ENCODE measurements around the gene PLET1. TPM values are rescaled to one million over a fixed set of nuclear protein-coding genes. Genes with fewer than 3 reads are reported as not detected.

The PLET1 gene
- total RNA-seq, 1 experiment from 2014 or later = not detected

DNA sequence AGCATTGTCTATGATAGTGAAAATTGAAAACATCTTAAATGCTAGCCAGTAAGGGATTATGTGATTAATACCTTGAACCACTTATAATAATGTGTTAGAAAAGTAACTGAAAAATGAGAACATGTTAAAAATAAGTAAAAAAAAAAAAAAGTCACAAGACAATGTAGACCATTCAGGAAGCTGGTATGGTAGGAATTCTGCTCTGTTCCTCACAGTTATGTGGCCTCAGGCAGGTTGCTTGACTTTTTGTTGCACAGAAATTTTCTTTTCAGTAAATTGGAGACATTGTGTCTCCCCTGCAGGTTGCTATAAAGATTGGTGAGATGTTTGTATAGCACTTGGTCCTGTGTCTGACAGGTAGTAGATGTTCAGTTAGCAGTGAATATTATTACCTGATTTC lies 17.3 kb upstream of the PLET1 start:
- Mint-ChIP-seq H3K4me3 (no peak overlapping the region), H3K27ac (no peak overlapping the region), H3K9me3 (no peaks in the 10 kb centered on the region), H3K4me1 (peaks cover 16 to 25% of the 10 kb centered on the region in 2 experiments), H3K27me3 (ENCODE audit: low read depth) (peaks cover 1% of the 10 kb centered on the region), H3K36me3 (ENCODE audit: insufficient read depth in 1 of 3, low read depth in 3 of 3) (no peaks in the 10 kb centered on the region)
- Histone ChIP-seq H3K27me3 (ENCODE audit: insufficient read depth, low read length) (no peaks in the 10 kb centered on the region), H2BK12ac (ENCODE audit: insufficient read length, low read depth, low read length) (no peak overlapping the region), H3K27ac (ENCODE audit: insufficient read length, low read depth, low read length) (no peak overlapping the region), H3K9ac (ENCODE audit: extremely low read depth, insufficient read length, low read length) (no peak overlapping the region), H2BK15ac (ENCODE audit: low read depth, low read length) (no peak overlapping the region), H3K79me2 (ENCODE audit: insufficient read depth, low read length) (no peaks in the 10 kb centered on the region), H3K4me1 (ENCODE audit: insufficient read depth, low read length) (no peaks in the 10 kb centered on the region; the same call in 1 of the 2 replicates), H3K14ac (ENCODE audit: insufficient read depth, low read length) (no peak overlapping the region), H2BK20ac (ENCODE audit: low read depth, low read length, poor library complexity, severe bottlenecking) (no peak overlapping the region), H2AK5ac (ENCODE audit: insufficient read length, low read length) (no peak overlapping the region), H3K4me2 (ENCODE audit: insufficient read depth, insufficient read length, low read length) (no peak overlapping the region), H3K79me1 (ENCODE audit: insufficient read depth, low read depth, low read length, poor library complexity, severe bottlenecking) (no peaks in the 10 kb centered on the region), H3K9me3 (ENCODE audit: control insufficient read depth, low read depth, low read length) (no peaks in the 10 kb centered on the region), H3K4ac (ENCODE audit: low read depth, low read length) (no peak overlapping the region), H4K5ac (ENCODE audit: insufficient read length, low read depth, low read length) (no peak overlapping the region), H3K56ac (ENCODE audit: insufficient read length, low read depth, low read length) (no peak overlapping the region), H4K91ac (ENCODE audit: insufficient read length, low read depth, low read length) (no peak overlapping the region), H3K23ac (ENCODE audit: insufficient read length, low read depth, low read length) (no peak overlapping the region), H2BK5ac (ENCODE audit: insufficient read length, low read length) (no peak overlapping the region), H3T11ph (ENCODE audit: low read length) (no peak overlapping the region), H4K8ac (replicated peaks; ENCODE audit: insufficient read length, low read depth, low read length) (no peak overlapping the region), H4K20me1 (ENCODE audit: control insufficient read depth, insufficient read depth, insufficient read length) (no peaks in the 10 kb centered on the region), H2AFZ (ENCODE audit: low read length) (no peak overlapping the region), H3K18ac (ENCODE audit: insufficient read length, low read depth, low read length) (no peak overlapping the region), H2BK120ac (ENCODE audit: low read depth, low read length, poor library complexity, severe bottlenecking) (no peak overlapping the region), H3K23me2 (ENCODE audit: insufficient read length, low read depth, low read length, poor library complexity, severe bottlenecking) (peaks cover 5% of the 10 kb centered on the region)
- no peak for DNase-seq
- TF ChIP-seq, protein P1, sequence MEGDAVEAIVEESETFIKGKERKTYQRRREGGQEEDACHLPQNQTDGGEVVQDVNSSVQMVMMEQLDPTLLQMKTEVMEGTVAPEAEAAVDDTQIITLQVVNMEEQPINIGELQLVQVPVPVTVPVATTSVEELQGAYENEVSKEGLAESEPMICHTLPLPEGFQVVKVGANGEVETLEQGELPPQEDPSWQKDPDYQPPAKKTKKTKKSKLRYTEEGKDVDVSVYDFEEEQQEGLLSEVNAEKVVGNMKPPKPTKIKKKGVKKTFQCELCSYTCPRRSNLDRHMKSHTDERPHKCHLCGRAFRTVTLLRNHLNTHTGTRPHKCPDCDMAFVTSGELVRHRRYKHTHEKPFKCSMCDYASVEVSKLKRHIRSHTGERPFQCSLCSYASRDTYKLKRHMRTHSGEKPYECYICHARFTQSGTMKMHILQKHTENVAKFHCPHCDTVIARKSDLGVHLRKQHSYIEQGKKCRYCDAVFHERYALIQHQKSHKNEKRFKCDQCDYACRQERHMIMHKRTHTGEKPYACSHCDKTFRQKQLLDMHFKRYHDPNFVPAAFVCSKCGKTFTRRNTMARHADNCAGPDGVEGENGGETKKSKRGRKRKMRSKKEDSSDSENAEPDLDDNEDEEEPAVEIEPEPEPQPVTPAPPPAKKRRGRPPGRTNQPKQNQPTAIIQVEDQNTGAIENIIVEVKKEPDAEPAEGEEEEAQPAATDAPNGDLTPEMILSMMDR (conservative IDR thresholded peaks at IDR 0.05) = no peak
